OCI-LY7 (cell line): ENCODE results near the gene EDN2. TPM values are rescaled to one million over a fixed set of nuclear protein-coding genes. Genes with fewer than 3 reads are reported as not detected.

ENCODE experiments used
- BruUV-seq: library from RNA; stranded (reverse); fragments of 400-500 nt; replicated peaks from 2 replicates; lab custom pipeline; 2021; lab: Mats Ljungman, UMichigan
- CTCF ChIA-PET: fragments of 300-600 bp; sonication (Branson Sonifier 250); formaldehyde crosslinking; loops from one replicate; lab custom pipeline; 2022; ENCODE audit warnings: antibody characterized with exemption; ENCODE audit not compliant: unreplicated experiment; lab: Charles Lee
- POLR2A ChIA-PET: fragments of 300-600 bp; sonication (Branson Sonifier 250); formaldehyde crosslinking; loops from one replicate; lab custom pipeline; 2022; ENCODE audit warnings: antibody characterized with exemption; lab: Charles Lee
- DNase-seq: peaks from one replicate; pipeline ENCODE4 v3.0.0-alpha.2; 2015; ENCODE audit warnings: low spot score
- H2AFZ ChIP-seq: fragments of 200-600 bp; sonication (generic), shearing (Covaris generic); 2 replicates; pipeline ENCODE4 v1.6.1; 2014; ENCODE audit warnings: mild to moderate bottlenecking, antibody characterized with exemption, low read length, moderate library complexity
- H3K27ac ChIP-seq: fragments of 200-600 bp; sonication (generic); 2 replicates; pipeline ENCODE4 v1.5.1; 2014; ENCODE audit warnings: mixed run types, low read depth, mild to moderate bottlenecking, moderate library complexity, low read length, inconsistent platforms; ENCODE audit not compliant: poor library complexity, severe bottlenecking
- H3K36me3 ChIP-seq: fragments of 200-600 bp; sonication (generic); 2 replicates; pipeline ENCODE4 v1.6.1; 2014; ENCODE audit warnings: mild to moderate bottlenecking, antibody characterized with exemption, low read length, moderate library complexity, mixed read lengths; ENCODE audit not compliant: insufficient read depth
- H3K4me1 ChIP-seq: fragments of 200-600 bp; sonication (generic); 2 replicates; pipeline ENCODE4 v1.5.1; 2014; ENCODE audit warnings: mild to moderate bottlenecking, low read length; ENCODE audit not compliant: insufficient read depth, poor library complexity, severe bottlenecking
- H3K4me2 ChIP-seq: fragments of 200-600 bp; sonication (generic); 2 replicates; pipeline ENCODE4 v1.6.1; 2014; ENCODE audit warnings: mild to moderate bottlenecking, low read length
- H3K4me3 ChIP-seq: fragments of 200-600 bp; sonication (generic); 2 replicates; pipeline ENCODE4 v1.5.1; 2014; ENCODE audit warnings: mild to moderate bottlenecking, low read depth, low read length; ENCODE audit not compliant: poor library complexity, severe bottlenecking
- H3K79me2 ChIP-seq: fragments of 200-600 bp; sonication (generic); 2 replicates; pipeline ENCODE4 v1.6.1; 2016; ENCODE audit warnings: low read depth, mild to moderate bottlenecking, low read length, moderate library complexity, mixed read lengths; ENCODE audit not compliant: insufficient read depth
- H3K9me2 ChIP-seq: fragments of 200-600 bp; sonication (generic); 2 replicates; pipeline ENCODE4 v1.6.1; 2016; ENCODE audit warnings: mild to moderate bottlenecking, low read length, mixed read lengths; ENCODE audit not compliant: insufficient read depth
- H3K9me3 ChIP-seq: fragments of 200-600 bp; sonication (generic); 2 replicates; pipeline ENCODE4 v1.6.1; 2014; ENCODE audit warnings: mild to moderate bottlenecking, mixed run types, low read length, mixed read lengths
- H4K20me1 ChIP-seq: fragments of 200-600 bp; sonication (generic); 2 replicates; pipeline ENCODE4 v1.6.1; 2014; ENCODE audit warnings: mild to moderate bottlenecking, antibody characterized with exemption, low read length, moderate library complexity, mixed read lengths; ENCODE audit not compliant: insufficient read depth
- CTCF ChIP-seq: fragments of 200-600 bp; sonication (generic); conservative IDR thresholded peaks from 2 replicates; pipeline ENCODE4 v1.5.1; 2014; ENCODE audit warnings: mild to moderate bottlenecking, antibody characterized with exemption, low read length, moderate library complexity, mixed read lengths
- EZH2phosphoT487 ChIP-seq: fragments of 200-600 bp; sonication (generic); IDR thresholded peaks from 2 replicates; pipeline ENCODE4 v1.6.1; 2018; ENCODE audit warnings: low read depth, borderline replicate concordance, mild to moderate bottlenecking, mixed run types, antibody characterized with exemption, low read length, moderate library complexity, mixed read lengths
- intact Hi-C: fragments of 100-400 bp; cut with micrococcal nuclease; formaldehyde crosslinking; loops from one replicate; pipeline ENCODE4 v1.10.0; 2022; ENCODE audit not compliant: unreplicated experiment
- total RNA-seq, 2 experiments: library from RNA; depleted of rRNA in 1 of 2; stranded (reverse); fragments of >200 nt in 1 of 2; shearing (Covaris generic) in 1 of 2; gene quantifications; 2 replicates each; pipeline ENCODE4 v1.2.3, GENCODE V29; 2014 to 2022

EDN2 gene
- total RNA-seq, 2 experiments from 2014 or later: not detected

DNA sequence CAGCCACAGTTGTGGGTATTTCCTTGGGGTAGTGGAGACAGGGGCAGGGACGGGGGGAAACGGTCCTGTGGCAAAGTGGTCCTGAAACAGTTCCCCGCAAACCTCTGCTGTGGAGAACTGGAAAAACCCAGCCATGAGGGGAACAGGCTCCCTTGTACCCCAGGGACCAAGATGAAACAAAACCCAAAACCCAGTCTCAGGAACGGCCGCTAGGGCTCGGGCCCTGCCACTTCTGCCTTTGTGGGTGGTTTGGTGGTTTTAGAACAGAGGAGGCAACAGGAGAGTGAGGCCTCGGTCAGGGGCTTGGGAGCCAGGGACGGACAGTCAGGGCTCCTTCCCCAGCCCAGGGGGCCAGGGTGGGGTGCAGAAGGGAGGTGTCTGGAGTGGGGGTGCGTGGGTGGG, 24.8 kb upstream of the EDN2 start:
- Histone ChIP-seq H3K4me2 (no peak overlapping the region), H3K27ac (no peak overlapping the region), H3K9me3 (no peaks in the 10 kb centered on the region), H3K79me2 (no peaks in the 10 kb centered on the region), H3K4me3 (no peak overlapping the region), H3K9me2 (no peaks in the 10 kb centered on the region), H3K36me3 (no peaks in the 10 kb centered on the region), H3K4me1 (no peaks in the 10 kb centered on the region), H4K20me1 (no peaks in the 10 kb centered on the region), H2AFZ (no peak overlapping the region)
- intact Hi-C loops: no loop called here
- no TSS peak for BruUV-seq
- DNase-seq: no peak
- ChIA-PET POLR2A (no interaction called here), CTCF (no interaction called here)
- TF ChIP-seq EZH2phosphoT487: no peak
- no peak for TF ChIP-seq CTCF

- CTCF ChIA-PET: no interaction called here
- Histone ChIP-seq H2AFZ (no peak overlapping the region), H3K4me2 (no peak overlapping the region), H3K36me3 (no peaks in the 10 kb centered on the region), H3K9me3 (no peaks in the 10 kb centered on the region), H3K4me3 (no peak overlapping the region), H3K9me2 (no peaks in the 10 kb centered on the region), H4K20me1 (no peaks in the 10 kb centered on the region), H3K27ac (no peak overlapping the region), H3K79me2 (no peaks in the 10 kb centered on the region), H3K4me1 (no peaks in the 10 kb centered on the region)
- POLR2A ChIA-PET: interaction anchor here (0.6 kb wide), 2 partner anchors 11 to 29 kb away, joined by 3 read pairs; no protein-coding TSS in a partner anchor
- no TSS peak for BruUV-seq
- no peak for TF ChIP-seq CTCF
- intact Hi-C loops: no loop called here
- no peak for DNase-seq
Observed at GRCh38 chr1:41508290-41508689, 23.8 kb upstream of the EDN2 start.

- no peaks in the 10 kb centered on the region for H3K4me1 ChIP-seq
- ChIA-PET CTCF (no interaction called here), POLR2A (interaction anchor here (0.6 kb wide), 1 partner anchor 29 kb away, joined by 3 read pairs; no protein-coding TSS in a partner anchor)
- H3K4me2 ChIP-seq: no peak overlapping the region
- no peak overlapping the region for H3K4me3 ChIP-seq
- H3K9me3 ChIP-seq: no peaks in the 10 kb centered on the region
- no peak for TF ChIP-seq EZH2phosphoT487
- TF ChIP-seq CTCF: no peak
- no peaks in the 10 kb centered on the region for H3K79me2 ChIP-seq
- no peaks in the 10 kb centered on the region for H4K20me1 ChIP-seq
- no peaks in the 10 kb centered on the region for H3K36me3 ChIP-seq
- H2AFZ ChIP-seq: no peak overlapping the region
- no TSS peak for BruUV-seq
- DNase-seq: no peak
- no peak overlapping the region for H3K27ac ChIP-seq
- no peaks in the 10 kb centered on the region for H3K9me2 ChIP-seq
- intact Hi-C loops: no loop called here
Observed at GRCh38 chr1:41507836-41508235, 23.4 kb upstream of the EDN2 start.
